HG03439 (cell line): ENCODE data around the gene RFC4.
"Not testable (repeated sequence)": the region's sequence is repeated elsewhere in the genome, so short reads cannot be mapped to it uniquely, and the experiment has no call there.

ENCODE experiments used
- ATAC-seq: cut with Tn5 transposase; IDR thresholded peaks from one replicate; pipeline ENCODE4 v1.9.1; 2021; ENCODE audit warnings: mild to moderate bottlenecking, moderate library complexity; ENCODE audit not compliant: unreplicated experiment

The RFC4 gene

DNA sequence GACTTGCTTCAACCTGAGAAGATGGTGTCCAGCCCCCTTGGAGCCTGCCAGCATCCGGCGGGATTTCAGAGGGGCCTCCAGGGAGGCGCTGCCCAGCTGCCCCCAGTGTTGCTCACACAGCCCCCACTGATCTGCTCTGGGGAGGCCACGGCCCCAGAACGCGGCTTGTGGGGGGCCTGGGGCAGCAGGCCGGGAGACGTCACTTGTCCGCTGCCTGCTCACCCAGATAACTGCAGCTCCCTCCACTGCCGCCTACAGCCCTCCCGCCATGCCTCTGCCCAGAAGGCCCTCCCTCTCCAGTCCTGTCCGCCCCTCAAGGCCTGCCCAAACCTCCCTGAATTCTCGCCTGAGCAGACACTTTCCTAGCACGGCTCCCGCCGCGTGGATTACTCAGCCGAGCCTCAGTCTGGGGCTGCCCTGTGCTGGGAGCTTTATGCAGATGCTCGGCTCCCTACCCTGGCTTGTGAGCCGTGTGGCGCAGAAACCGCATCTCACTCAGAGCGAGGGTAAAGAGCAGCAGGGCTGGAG, 19.1 kb upstream of the RFC4 start:
- no peak for ATAC-seq

DNA sequence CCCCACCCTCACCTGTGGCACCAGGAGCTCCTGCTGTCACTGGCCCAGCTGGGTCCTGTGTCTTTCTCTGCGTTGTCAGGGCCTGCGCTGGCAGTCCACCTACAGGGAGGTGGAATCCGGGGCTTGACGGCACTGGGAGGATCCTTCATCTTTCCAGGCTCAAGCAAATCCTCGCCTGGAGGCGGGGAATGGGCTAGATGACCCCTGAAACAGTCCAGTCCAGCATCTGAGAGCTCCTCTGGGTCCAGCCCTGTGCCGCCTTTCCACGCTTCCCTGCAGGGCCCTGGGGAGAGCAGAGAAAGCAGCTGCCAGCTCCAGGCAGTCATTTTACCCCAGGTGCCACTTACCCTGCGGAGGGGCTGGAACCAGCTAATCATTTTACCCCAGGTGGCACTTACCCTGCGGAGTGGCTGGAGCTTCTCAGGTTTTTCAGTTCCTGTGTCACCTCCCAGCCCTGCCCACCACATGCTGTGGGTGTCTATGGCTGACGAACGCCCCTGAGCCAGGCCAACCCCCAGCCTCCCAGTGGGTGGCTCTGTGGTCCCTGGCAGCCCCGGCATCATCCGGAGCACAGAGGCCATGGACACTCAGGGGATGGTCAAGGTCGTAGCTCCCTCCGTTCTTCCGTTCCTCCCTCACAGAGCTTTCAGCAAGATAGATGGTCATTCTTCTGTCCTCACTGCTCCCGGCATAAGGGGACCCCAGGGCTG, 18.3 kb upstream of the RFC4 start:
- no peak for ATAC-seq

DNA sequence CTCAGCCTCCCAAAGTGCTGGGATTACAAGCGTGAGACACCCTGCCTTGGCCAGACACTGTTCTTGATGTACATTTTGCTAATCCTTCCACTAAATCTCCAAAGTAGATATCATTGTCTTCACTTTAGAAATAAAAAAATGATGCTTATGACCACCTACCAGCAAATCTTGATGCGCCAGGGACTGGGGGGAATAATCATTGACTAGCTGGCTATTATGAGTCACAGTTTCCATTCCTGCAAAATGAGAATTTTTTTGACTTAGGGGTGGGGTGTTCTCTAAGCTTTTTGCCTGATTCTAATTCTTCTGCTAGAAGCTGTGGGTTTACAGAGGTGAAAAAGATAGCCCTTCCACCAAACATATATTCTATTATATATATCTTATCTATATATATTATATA, 17.1 kb upstream of the RFC4 start:
- ATAC-seq: no peak

GRCh38 chr3:186822388-186822759, 16.1 kb upstream of the RFC4 start:
- ATAC-seq: not testable (repeated sequence)

DNA sequence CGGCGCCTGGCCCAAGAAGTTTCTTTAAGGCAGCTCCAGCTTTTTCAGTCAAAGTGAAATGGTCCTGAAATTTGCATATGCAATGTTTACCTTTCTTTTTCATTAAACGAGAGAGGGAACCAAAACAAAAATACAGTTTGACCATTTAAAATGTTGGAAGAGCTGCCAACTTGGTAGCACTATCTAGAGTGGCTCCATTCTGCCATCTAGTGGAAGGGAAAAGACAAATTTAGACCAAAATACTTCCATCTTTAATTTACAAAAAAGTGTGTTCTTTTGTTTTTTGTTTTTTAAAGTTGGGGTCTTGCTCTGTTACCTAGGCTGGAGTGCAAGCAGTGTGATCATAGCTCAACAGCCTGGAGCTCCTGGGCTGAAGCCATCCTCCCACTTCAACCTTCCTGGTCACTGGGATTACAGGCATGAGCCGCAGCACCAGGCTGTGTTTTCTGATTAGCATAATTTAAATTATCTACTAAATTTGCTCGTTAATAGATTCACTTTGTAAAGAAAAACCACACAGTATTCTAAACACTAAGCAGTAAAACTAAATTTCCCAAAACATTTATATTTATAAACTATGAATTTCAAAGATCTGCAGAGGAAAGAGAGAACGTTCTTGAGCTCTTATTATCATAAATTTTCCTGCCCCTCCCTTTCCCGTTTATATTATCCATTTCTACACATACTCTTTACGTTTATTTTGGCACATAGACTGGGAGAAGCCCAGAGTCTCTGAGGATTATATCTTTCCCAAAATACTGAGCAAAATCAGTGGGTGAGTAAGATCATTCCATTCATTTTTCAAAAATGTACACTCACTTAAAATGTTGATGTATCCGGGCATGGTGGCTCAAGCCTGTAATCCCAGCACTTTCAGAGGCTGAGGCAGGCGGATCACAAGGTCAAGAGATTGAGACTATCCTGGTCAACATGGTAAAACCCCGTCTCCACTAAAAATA, 15.4 kb upstream of the RFC4 start:
- no peak for ATAC-seq

DNA sequence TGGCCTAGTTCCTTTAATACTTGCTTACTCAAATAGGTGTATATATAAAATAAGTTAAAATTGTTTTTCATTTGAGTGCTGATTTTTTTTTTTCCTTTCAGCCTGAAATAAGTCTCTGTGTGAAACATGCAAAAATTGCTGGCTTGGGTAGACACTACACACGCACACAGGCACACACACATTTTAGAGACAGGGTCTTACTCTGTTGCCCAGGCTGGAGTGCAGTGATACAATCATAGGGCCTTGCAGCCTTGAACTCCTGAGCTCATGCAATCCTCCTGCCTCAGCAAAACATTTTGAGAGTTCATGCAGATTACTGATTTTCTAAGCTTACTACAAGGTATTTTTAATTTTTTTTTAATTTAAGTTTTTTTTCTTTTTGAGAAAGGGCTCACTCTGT, 12.7 kb upstream of the RFC4 start:
- no peak for ATAC-seq

- ATAC-seq: no peak
Measured at GRCh38 chr3:186818516-186818915, 12.2 kb upstream of the RFC4 start.

- no peak for ATAC-seq
Measured at GRCh38 chr3:186815435-186815834, 9.2 kb upstream of the RFC4 start.

GRCh38 chr3:186814100-186814499, 7.8 kb upstream of the RFC4 start:
- ATAC-seq: no peak

- ATAC-seq: not testable (repeated sequence)
Measured at GRCh38 chr3:186811313-186811712, 5.0 kb upstream of the RFC4 start.

DNA sequence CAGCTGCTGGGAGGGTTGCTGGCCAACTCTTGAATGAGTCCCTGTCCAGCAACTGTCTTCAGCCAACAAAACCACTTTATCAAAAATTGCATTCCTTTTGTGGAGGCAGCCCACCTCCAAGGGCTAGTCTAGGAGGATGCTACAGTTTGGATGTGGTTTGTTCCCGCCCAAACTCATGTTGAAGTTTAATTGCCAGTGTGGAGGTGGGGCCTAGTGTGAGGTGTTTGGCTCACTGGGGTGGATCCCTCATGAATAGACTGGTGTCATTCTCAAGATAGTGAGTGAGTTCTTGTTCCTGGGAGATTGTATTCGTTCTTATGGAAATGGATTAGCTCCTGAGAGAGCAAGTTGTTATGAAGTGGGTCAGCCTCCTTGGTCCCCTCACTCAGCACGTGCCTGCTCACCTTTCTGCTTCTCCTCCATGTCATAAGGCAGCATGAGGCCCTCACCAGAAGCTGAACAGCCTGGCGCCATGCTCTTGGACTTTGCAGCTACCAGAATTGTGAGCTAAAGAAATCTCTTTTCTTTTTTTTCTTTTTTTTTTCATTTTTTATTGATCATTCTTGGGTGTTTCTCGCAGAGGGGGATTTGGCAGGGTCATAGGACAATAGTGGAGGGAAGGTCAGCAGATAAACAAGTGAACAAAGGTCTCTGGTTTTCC, 4.2 kb upstream of the RFC4 start:
- no peak for ATAC-seq

GRCh38 chr3:186807231-186807630, 949 bp upstream of the RFC4 start:
- no peak for ATAC-seq

DNA sequence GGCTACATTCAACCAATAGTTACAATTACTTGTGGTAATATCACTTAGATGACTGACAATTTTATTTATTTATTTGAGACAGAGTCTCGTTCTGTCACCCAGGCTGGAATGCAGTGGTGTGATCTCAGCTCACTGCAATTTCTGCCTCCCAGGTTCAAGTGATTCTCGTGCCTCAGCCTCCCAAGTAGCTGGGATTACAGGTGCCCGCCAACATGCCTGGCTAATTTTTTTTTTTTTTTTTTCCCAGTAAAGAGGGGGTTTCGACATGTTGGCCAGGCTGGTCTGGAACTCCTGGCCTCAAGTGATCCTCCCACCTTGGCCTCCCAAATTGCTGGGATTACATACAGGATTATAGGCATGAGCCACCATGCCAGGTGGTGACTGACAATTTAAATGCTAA, 2.8 kb downstream of the RFC4 start:
- ATAC-seq: not testable (repeated sequence)

GRCh38 chr3:186802701-186803100, 3.6 kb downstream of the RFC4 start:
- no peak for ATAC-seq

DNA sequence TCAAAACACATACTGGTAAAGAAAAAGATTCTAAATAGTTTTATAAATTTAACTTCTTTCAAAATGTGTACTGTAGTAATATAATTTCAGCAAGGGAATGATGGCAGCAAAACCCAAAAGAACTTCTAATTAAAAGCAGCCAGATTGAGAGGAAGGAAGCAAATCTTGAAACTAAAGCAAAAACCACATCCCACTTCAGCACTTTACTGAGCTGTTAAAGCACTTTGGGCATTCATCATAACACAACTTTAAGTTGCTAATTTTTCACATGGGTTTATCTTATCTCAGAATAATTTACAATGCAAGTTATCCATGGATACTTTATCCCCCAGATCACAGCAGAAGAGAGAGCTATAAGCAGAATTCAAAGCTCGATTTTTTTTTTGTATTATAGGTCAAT, 6.0 kb downstream of the RFC4 start:
- ATAC-seq: no peak

GRCh38 chr3:186798239-186798874, 7.9 kb downstream of the RFC4 start:
- no peak for ATAC-seq

DNA sequence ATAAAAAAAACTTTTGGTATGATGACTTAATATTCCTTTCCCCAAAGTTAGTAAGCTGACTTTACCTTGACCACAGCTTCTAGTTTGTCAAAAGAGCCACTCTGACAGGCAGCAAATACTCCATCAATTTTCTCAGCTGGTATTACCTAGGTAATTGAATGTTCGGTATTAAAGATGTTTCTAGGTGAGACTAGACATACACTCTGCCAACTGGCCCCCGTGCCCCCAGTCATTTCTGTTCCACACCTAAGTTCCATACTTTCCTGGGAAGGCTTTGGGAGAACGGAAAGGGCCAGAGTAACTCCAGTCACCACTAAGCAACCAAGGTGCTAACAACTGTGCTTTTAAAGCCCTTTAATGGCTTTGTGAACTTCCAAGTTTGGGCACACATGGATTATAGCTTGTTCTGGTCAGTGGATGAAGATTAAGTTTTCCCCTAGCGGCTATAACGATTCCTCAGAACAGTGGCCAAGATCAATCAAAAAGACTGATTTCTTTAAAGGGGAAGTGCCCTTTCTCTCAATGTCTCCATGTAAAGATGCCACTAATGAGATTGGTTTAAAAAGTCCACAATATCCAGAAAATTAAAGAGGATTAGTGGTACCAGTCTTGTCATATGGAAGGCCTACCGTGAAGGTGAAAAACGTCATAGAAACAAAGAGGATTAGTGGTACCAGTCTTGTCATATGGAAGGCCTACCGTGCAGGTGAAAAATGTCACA, 15.9 kb downstream of the RFC4 start:
- no peak for ATAC-seq

DNA sequence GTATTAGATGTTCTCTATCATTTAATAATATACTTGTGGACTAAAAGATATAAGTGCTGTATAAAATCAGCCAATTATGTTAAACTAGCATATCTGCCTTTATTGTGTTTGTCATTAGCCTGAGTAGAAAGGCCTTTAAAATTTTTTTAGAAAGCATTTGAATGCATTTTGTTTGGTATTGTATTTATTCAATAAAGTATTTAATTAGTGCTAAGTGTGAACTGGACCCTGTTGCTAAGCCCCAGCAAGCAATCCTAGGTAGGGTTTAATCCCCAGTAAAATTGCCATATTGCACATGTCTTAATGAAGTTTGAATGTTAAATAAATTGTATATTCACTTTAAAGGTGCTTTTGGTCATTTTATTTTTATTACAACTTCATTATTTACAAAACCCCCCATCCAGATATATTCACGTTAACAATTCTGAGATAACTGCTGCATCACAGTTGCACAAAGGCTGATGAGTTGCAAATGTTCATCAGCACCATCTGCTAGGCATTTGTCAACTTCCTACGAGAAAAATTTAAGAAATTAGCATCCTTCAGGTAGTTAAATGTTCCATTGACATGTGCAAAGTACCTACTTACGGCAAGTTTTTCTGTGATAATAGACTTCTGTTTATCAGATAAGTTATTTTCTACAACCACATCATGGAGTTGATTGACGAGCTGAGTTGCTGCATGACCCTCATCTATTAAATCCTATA, 16.6 kb downstream of the RFC4 start:
- no peak for ATAC-seq

DNA sequence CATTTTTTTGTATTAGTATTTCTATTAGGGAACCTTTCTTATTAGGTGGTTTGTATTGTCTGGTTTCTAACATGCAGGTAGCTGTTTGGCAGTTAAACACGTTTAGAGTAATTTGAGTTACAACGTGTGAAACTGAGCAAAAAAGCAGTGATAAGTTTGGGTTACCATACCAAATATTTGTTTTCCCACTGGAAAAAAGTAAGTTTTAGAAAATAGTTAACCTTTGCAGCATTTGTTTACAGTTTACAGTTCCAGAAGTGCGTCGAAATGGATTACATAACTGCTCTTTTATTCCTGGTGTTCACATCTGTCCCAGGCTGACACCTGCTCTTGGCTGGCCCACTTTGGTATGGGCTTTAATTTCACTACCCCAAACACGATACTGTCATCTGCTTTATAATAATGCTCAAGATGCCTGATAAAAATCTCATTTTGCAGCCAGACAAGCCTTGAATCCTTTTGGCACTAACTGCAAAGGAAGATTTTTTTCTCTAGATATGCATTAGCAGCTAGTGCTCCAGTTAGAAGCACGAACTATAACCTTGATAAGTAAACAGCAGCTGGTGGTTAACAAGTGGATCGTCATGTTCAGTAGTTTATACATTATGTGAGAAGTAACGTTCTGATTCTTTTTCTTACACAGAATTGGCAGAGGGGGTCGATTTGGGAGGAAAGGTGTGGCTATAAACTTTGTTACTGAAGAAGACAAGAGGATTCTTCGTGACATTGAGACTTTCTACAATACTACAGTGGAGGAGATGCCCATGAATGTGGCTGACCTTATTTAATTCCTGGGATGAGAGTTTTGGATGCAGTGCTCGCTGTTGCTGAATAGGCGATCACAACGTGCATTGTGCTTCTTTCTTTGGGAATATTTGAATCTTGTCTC, 17.6 kb downstream of the RFC4 start:
- ATAC-seq: no peak
